GM19240 (cell line): ENCODE data around the gene CBFA2T2.
A peak's percentile ranks its signal among the peaks of the same experiment; 100 is the strongest.

Experiments used
- DNase-seq: peaks from one replicate; pipeline ENCODE4 v3.0.0; 2011; ENCODE audit warnings: low spot score; ENCODE audit not compliant: insufficient read length

CBFA2T2 gene

GRCh38 chr20:33650753-33651561 lies 161.1 kb downstream of the CBFA2T2 start:
- DNase-seq: no peak

- no peak for DNase-seq
Observed at GRCh38 chr20:33651562-33652048, 161.7 kb downstream of the CBFA2T2 start.

GRCh38 chr20:33653218-33653899 lies 163.5 kb downstream of the CBFA2T2 start:
- no peak for DNase-seq

GRCh38 chr20:33653900-33654596 lies 164.2 kb downstream of the CBFA2T2 start:
- no peak for DNase-seq

GRCh38 chr20:33654680-33655161 lies 164.8 kb downstream of the CBFA2T2 start:
- no peak for DNase-seq

GRCh38 chr20:33655164-33655563 lies 165.3 kb downstream of the CBFA2T2 start:
- no peak for DNase-seq

- DNase-seq: no peak
Observed at GRCh38 chr20:33656010-33656782, 166.3 kb downstream of the CBFA2T2 start.

- no peak for DNase-seq
Observed at GRCh38 chr20:33656783-33657703, 167.1 kb downstream of the CBFA2T2 start.

- DNase-seq: no peak
Observed at GRCh38 chr20:33657704-33658095, 167.8 kb downstream of the CBFA2T2 start.

GRCh38 chr20:33658510-33658909 lies 168.6 kb downstream of the CBFA2T2 start:
- no peak for DNase-seq

- DNase-seq: no peak
Observed at GRCh38 chr20:33658929-33659328, 169.0 kb downstream of the CBFA2T2 start.

- DNase-seq: no peak
Observed at GRCh38 chr20:33659341-33660034, 169.6 kb downstream of the CBFA2T2 start.

- DNase-seq: no peak
Observed at GRCh38 chr20:33660035-33660684, 170.3 kb downstream of the CBFA2T2 start.

- DNase-seq: no peak
Observed at GRCh38 chr20:33660685-33661058, 170.8 kb downstream of the CBFA2T2 start.

- no peak for DNase-seq
Observed at GRCh38 chr20:33662172-33662571, 172.3 kb downstream of the CBFA2T2 start, which contains the start of gene C20orf144. TSS of gene C20orf144 (plus strand) at chr20:33662327. CDS start at chr20:33662346, 19 bp downstream.

GRCh38 chr20:33663161-33664084 lies 173.5 kb downstream of the CBFA2T2 start:
- peak; percentile 80 for DNase-seq

GRCh38 chr20:33664085-33664761 lies 174.3 kb downstream of the CBFA2T2 start:
- DNase-seq: no peak
